Panc1 (cell line): ENCODE data around the gene APBB1. TPM values are rescaled to one million over a fixed set of nuclear protein-coding genes. Genes with fewer than 3 reads are reported as not detected.

ENCODE experiments used
- ATAC-seq: fragments of 200-7000 bp; cut with Tn5 transposase; 2 replicates; pipeline ENCODE4 v1.9.1; 2020; ENCODE audit warnings: mild to moderate bottlenecking, moderate library complexity
- BruUV-seq: library from RNA; stranded (reverse); fragments of 400-500 nt; replicated peaks from 2 replicates; lab custom pipeline; 2021; lab: Mats Ljungman, UMichigan
- CTCF ChIA-PET: fragments of 300-600 bp; sonication (Branson Sonifier 250); formaldehyde crosslinking; loops from one replicate; lab custom pipeline; 2022; ENCODE audit warnings: antibody characterized with exemption; lab: Charles Lee
- POLR2A ChIA-PET: fragments of 300-600 bp; sonication (Branson Sonifier 250); formaldehyde crosslinking; loops from one replicate; lab custom pipeline; 2022; ENCODE audit warnings: antibody characterized with exemption; lab: Charles Lee
- DNase-seq: peaks from one replicate; pipeline ENCODE4 v3.0.0-alpha.2; 2010; ENCODE audit warnings: low read depth, low spot score
- H3K27ac ChIP-seq: 2 replicates; pipeline ENCODE4 v1.5.1; 2011; ENCODE audit warnings: mild to moderate bottlenecking, low read length, inconsistent platforms
- H3K27me3 ChIP-seq: fragments of 200-500 bp; sonication (Bioruptor generic); 2 replicates; pipeline ENCODE4 v1.6.0; 2014; ENCODE audit warnings: low read length, inconsistent platforms; ENCODE audit not compliant: control insufficient read depth, insufficient read depth
- H3K36me3 ChIP-seq: fragments of 200-500 bp; sonication (Bioruptor generic); 2 replicates; pipeline ENCODE4 v1.5.1; 2014; ENCODE audit warnings: inconsistent platforms, mild to moderate bottlenecking, low read length, moderate library complexity; ENCODE audit not compliant: control insufficient read depth, insufficient read depth
- H3K4me1 ChIP-seq: 2 replicates; pipeline ENCODE4 v1.5.1; 2011; ENCODE audit warnings: inconsistent platforms, mild to moderate bottlenecking, low read length, moderate library complexity; ENCODE audit not compliant: control insufficient read depth, insufficient read depth
- H3K4me3 ChIP-seq, 2 experiments: 2 replicates each; pipeline ENCODE4 v1.5.1; 2011 to 2012; ENCODE audit warnings: low read depth in 2 of 2, low read length in 2 of 2, mild to moderate bottlenecking in 2 of 2, inconsistent platforms in 1 of 2, moderate library complexity in 1 of 2
- H3K9me3 ChIP-seq: fragments of 200-500 bp; sonication (Bioruptor generic); 2 replicates; pipeline ENCODE4 v1.5.1; 2014; ENCODE audit warnings: low read depth, mild to moderate bottlenecking, inconsistent platforms, low read length, moderate library complexity; ENCODE audit not compliant: control insufficient read depth, insufficient read depth
- POLR2AphosphoS5 ChIP-seq: IDR thresholded peaks from 2 replicates; pipeline ENCODE4 v1.6.1; 2012; ENCODE audit warnings: mild to moderate bottlenecking, low read depth, low read length, moderate library complexity
- SIN3A ChIP-seq: IDR thresholded peaks from 2 replicates; pipeline ENCODE4 v1.6.1; 2012; ENCODE audit warnings: low read depth, mild to moderate bottlenecking, low read length, moderate library complexity, borderline replicate concordance; ENCODE audit not compliant: insufficient read depth
- TCF7L2 ChIP-seq: IDR thresholded peaks from 2 replicates; pipeline ENCODE4 v1.6.1; 2011; ENCODE audit warnings: mild to moderate bottlenecking, low read depth, low read length, inconsistent platforms
- in situ Hi-C: cut with HindIII; loops from 2 replicates; pipeline ENCODE4 v1.10.0; 2016; ENCODE audit warnings: low sequenced_read_pairs, low pct_unique_long_range_greater_than_20kb
- intact Hi-C: fragments of 100-400 bp; cut with micrococcal nuclease; formaldehyde crosslinking; loops from one replicate; pipeline ENCODE4 v1.10.0; 2022; ENCODE audit not compliant: unreplicated experiment
- total RNA-seq: library from RNA; stranded (reverse); gene quantifications from one replicate; pipeline ENCODE4 v1.2.1, GENCODE V29; 2021; ENCODE audit not compliant: unreplicated experiment
- TF ChIP-seq, protein P1 (sequence below), 2 experiments: IDR thresholded peaks; 2 replicates each; pipeline ENCODE4 v1.6.1; 2011 to 2012; ENCODE audit warnings: low read depth in 2 of 2, control low read depth in 1 of 2, low read length in 1 of 2, mild to moderate bottlenecking in 1 of 2, moderate library complexity in 1 of 2; ENCODE audit not compliant: insufficient read depth in 1 of 2
- TF ChIP-seq, protein P2 (sequence below): fragments of 450-650 bp; IDR thresholded peaks from 2 replicates; pipeline ENCODE4 v1.5.1; 2017; ENCODE audit warnings: mild to moderate bottlenecking

APBB1 gene
- total RNA-seq, 1 experiment from 2014 or later = 9.6 TPM

DNA sequence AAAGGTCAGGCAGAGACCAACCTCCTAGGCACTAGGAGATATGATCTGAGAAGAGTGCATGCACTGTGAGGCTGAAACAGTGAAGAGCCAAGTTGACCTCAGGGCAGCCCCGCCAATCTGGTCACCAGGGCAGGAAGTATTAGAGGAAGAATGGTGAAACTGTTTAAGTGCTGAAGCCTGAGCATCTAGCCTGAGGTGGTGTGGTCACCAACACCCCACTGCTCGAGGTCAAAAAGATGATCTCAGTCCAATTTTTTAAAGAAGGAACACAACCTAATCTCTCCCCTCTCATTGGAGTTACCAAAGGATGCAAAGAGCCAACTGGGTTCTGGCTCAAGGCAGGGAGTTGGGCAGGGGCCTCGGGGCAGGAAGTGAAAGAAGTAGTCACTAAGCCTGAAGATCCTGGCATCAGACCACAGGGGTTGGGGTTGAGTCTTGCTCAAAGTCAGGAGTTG is 4.0 kb downstream of the APBB1 start:
- Histone ChIP-seq H3K4me1 (peaks cover 4% of the 10 kb centered on the region), H3K9me3 (no peaks in the 10 kb centered on the region), H3K4me3 (no peak overlapping the region), H3K36me3 (no peaks in the 10 kb centered on the region), H3K27ac (no peak overlapping the region), H3K27me3 (peaks cover 16% of the 10 kb centered on the region)
- intact Hi-C loops (no loop called here), in situ Hi-C loops (no loop called here)
- ChIA-PET CTCF (no interaction called here), POLR2A (no interaction called here)
- TF ChIP-seq, protein P1, sequence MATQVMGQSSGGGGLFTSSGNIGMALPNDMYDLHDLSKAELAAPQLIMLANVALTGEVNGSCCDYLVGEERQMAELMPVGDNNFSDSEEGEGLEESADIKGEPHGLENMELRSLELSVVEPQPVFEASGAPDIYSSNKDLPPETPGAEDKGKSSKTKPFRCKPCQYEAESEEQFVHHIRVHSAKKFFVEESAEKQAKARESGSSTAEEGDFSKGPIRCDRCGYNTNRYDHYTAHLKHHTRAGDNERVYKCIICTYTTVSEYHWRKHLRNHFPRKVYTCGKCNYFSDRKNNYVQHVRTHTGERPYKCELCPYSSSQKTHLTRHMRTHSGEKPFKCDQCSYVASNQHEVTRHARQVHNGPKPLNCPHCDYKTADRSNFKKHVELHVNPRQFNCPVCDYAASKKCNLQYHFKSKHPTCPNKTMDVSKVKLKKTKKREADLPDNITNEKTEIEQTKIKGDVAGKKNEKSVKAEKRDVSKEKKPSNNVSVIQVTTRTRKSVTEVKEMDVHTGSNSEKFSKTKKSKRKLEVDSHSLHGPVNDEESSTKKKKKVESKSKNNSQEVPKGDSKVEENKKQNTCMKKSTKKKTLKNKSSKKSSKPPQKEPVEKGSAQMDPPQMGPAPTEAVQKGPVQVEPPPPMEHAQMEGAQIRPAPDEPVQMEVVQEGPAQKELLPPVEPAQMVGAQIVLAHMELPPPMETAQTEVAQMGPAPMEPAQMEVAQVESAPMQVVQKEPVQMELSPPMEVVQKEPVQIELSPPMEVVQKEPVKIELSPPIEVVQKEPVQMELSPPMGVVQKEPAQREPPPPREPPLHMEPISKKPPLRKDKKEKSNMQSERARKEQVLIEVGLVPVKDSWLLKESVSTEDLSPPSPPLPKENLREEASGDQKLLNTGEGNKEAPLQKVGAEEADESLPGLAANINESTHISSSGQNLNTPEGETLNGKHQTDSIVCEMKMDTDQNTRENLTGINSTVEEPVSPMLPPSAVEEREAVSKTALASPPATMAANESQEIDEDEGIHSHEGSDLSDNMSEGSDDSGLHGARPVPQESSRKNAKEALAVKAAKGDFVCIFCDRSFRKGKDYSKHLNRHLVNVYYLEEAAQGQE (IDR thresholded peaks at IDR 0.05; ENCODE audit: insufficient read depth in 1 of 2, low read depth in 2 of 2, low read length in 1 of 2) = no peak
- TF ChIP-seq SIN3A (no peak), TCF7L2 (no peak), POLR2AphosphoS5 (no peak)
- TF ChIP-seq, protein P2, sequence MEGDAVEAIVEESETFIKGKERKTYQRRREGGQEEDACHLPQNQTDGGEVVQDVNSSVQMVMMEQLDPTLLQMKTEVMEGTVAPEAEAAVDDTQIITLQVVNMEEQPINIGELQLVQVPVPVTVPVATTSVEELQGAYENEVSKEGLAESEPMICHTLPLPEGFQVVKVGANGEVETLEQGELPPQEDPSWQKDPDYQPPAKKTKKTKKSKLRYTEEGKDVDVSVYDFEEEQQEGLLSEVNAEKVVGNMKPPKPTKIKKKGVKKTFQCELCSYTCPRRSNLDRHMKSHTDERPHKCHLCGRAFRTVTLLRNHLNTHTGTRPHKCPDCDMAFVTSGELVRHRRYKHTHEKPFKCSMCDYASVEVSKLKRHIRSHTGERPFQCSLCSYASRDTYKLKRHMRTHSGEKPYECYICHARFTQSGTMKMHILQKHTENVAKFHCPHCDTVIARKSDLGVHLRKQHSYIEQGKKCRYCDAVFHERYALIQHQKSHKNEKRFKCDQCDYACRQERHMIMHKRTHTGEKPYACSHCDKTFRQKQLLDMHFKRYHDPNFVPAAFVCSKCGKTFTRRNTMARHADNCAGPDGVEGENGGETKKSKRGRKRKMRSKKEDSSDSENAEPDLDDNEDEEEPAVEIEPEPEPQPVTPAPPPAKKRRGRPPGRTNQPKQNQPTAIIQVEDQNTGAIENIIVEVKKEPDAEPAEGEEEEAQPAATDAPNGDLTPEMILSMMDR = no peak
- DNase-seq = no peak
- ATAC-seq = no peak
- BruUV-seq = no TSS peak

DNA sequence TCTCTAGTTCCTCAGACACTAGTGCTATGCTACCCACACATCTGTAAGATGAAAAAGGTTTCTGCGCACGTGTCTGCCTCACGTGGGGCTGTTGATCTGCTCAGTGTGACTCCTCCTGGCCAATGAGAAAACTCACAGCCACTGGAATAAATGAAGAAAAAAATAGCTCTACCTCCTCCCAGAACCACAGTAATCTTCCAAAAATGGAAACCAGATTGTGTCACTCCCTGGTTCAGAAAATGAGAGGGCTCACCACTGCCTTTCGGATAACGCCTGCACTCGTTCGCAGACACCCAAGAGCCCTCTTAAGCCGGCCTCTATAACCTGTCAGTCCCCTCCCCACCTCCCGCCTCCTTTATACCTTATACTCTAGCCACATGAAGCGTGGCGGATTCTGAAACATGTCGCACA is 5.1 kb downstream of the APBB1 start:
- DNase-seq = no peak
- ChIA-PET CTCF (interaction anchor here (0.8 kb wide), 1 partner anchor 34 kb away, joined by 5 read pairs; no protein-coding TSS in a partner anchor), POLR2A (no interaction called here)
- Histone ChIP-seq H3K4me1 (no peaks in the 10 kb centered on the region), H3K27me3 (peaks cover 12% of the 10 kb centered on the region; the same call in 1 of the 2 replicates), H3K4me3 (no peak overlapping the region), H3K36me3 (no peaks in the 10 kb centered on the region), H3K9me3 (no peaks in the 10 kb centered on the region), H3K27ac (no peak overlapping the region)
- no TSS peak for BruUV-seq
- ATAC-seq = no peak
- in situ Hi-C loops = no loop called here
- intact Hi-C loops = no loop called here
- TF ChIP-seq SIN3A (no peak), TCF7L2 (no peak), POLR2AphosphoS5 (no peak)
- TF ChIP-seq, protein P1 (IDR thresholded peaks at IDR 0.05; ENCODE audit: insufficient read depth in 1 of 2, low read depth in 2 of 2, low read length in 1 of 2) = no peak
- TF ChIP-seq, protein P2 = no peak
